Small intestine (tissue), 4 donors: ENCODE results near the gene CFD. TPM values are rescaled to one million over a fixed set of nuclear protein-coding genes. Genes with fewer than 3 reads are reported as not detected.

Experiments used
- polyA plus RNA-seq, 4 donors: library from polyadenylated mRNA; stranded (reverse) in 3 of 4; unstranded in 1 of 4; fragments of 200-250 nt in 3 of 4; fragments of 120-200 nt in 1 of 4; gene quantifications; one replicate each; pipeline versions ENCODE4 v1.2.1 to v1.2.3, GENCODE V29; 2013
- donor health status: healthy with polysubstance abuse.
- donor health status: Bipolar disorder and iron deficiency.
- donor health status: healthy.

The CFD gene
- polyA plus RNA-seq, 4 donors = 3.8 to 601 (median 20.8) TPM

Other genes with a start within 250 kb of the CFD start
- gene POLRMT, start 226.1 kb upstream of the CFD start, polyA plus RNA-seq = 100 to 1,000 TPM in 1 of 4 donors, 10 to 100 TPM in 3; 63.0 to 153 (median 86.8) TPM
- gene FGF22, start 219.8 kb upstream of the CFD start, polyA plus RNA-seq = under 1 TPM in 2 of 4 donors, not detected in 2; 0.12 to 0.30 TPM
- 10 to 100 TPM; 39.2 to 60.2 (median 55.4) TPM for gene RNF126, start 196.4 kb upstream of the CFD start, polyA plus RNA-seq
- gene FSTL3, start 183.3 kb upstream of the CFD start, polyA plus RNA-seq = 10 to 100 TPM in 2 of 4 donors, 1 to 10 TPM in 2; 4.0 to 31.9 (median 17.7) TPM
- gene PRSS57, start 164.2 kb upstream of the CFD start, polyA plus RNA-seq = under 1 TPM in 1 of 4 donors, not detected in 3; 0.95 TPM
- 10 to 100 TPM; 12.4 to 37.6 (median 25.3) TPM for gene PALM, start 150.7 kb upstream of the CFD start, polyA plus RNA-seq
- 100 to 1,000 TPM; 189 to 644 (median 383) TPM for gene MISP, start 108.6 kb upstream of the CFD start, polyA plus RNA-seq
- gene PTBP1, start 62.2 kb upstream of the CFD start, polyA plus RNA-seq = 100 to 1,000 TPM; 109 to 257 (median 140) TPM
- under 1 TPM in 2 of 4 donors, not detected in 2; 0.49 to 0.57 TPM for gene PLPPR3, start 37.7 kb upstream of the CFD start, polyA plus RNA-seq
- gene AZU1, start 31.8 kb upstream of the CFD start, polyA plus RNA-seq = under 1 TPM in 1 of 4 donors, not detected in 3; 0.22 TPM
- under 1 TPM in 1 of 4 donors, not detected in 3; 0.41 TPM for gene PRTN3, start 18.7 kb upstream of the CFD start, polyA plus RNA-seq
- 1 to 10 TPM in 1 of 4 donors, under 1 TPM in 1, not detected in 2; 0.09 to 1.8 TPM for gene ELANE, start 7.4 kb upstream of the CFD start, polyA plus RNA-seq
- gene MED16, start 33.5 kb downstream of the CFD start, polyA plus RNA-seq = 100 to 1,000 TPM in 1 of 4 donors, 10 to 100 TPM in 3; 39.0 to 107 (median 70.3) TPM
- not detected for gene RNU6-9, start 33.8 kb downstream of the CFD start, polyA plus RNA-seq
- gene R3HDM4, start 53.6 kb downstream of the CFD start, polyA plus RNA-seq = 10 to 100 TPM; 29.5 to 52.7 (median 42.3) TPM
- gene KISS1R, start 57.7 kb downstream of the CFD start, polyA plus RNA-seq = under 1 TPM in 2 of 4 donors, not detected in 2; 0.25 to 0.55 TPM
- 100 to 1,000 TPM in 1 of 4 donors, 1 to 10 TPM in 3; 1.3 to 242 (median 4.8) TPM for gene ARID3A, start 66.4 kb downstream of the CFD start, polyA plus RNA-seq
- 10 to 100 TPM; 33.4 to 70.8 (median 57.5) TPM for gene WDR18, start 124.7 kb downstream of the CFD start, polyA plus RNA-seq
- gene GRIN3B, start 140.8 kb downstream of the CFD start, polyA plus RNA-seq = under 1 TPM in 2 of 4 donors, not detected in 2; 0.10 to 0.16 TPM
- 100 to 1,000 TPM; 123 to 313 (median 186) TPM for gene TMEM259, start 161.5 kb downstream of the CFD start, polyA plus RNA-seq
- gene RNU6-2, start 161.9 kb downstream of the CFD start, polyA plus RNA-seq = not detected
- 10 to 100 TPM; 14.5 to 34.4 (median 22.6) TPM for gene CNN2, start 166.9 kb downstream of the CFD start, polyA plus RNA-seq
- gene ABCA7, start 180.4 kb downstream of the CFD start, polyA plus RNA-seq = 10 to 100 TPM in 2 of 4 donors, 1 to 10 TPM in 2; 3.1 to 60.3 (median 20.2) TPM
- gene ARHGAP45, start 207.5 kb downstream of the CFD start, polyA plus RNA-seq = 10 to 100 TPM; 15.9 to 81.1 (median 48.5) TPM
- 100 to 1,000 TPM; 122 to 189 (median 142) TPM for gene POLR2E, start 235.7 kb downstream of the CFD start, polyA plus RNA-seq
- 1,000 to 10,000 TPM in 2 of 4 donors, 100 to 1,000 TPM in 2; 335 to 1,298 (median 781) TPM for gene GPX4, start 244.3 kb downstream of the CFD start, polyA plus RNA-seq